DMS53 treated with DMSO at 0.1 percent for 48 hours (cell line): Measurements from ENCODE around the gene RFX7.
"Not testable (repeated sequence)": the region's sequence is repeated elsewhere in the genome, so short reads cannot be mapped to it uniquely, and the experiment has no call there.

Experiments used
- DNase-seq: peaks from one replicate; lab custom pipeline; 2025; ENCODE audit not compliant: unreplicated experiment; lab: John Stamatoyannopoulos, UW

RFX7 gene

DNA sequence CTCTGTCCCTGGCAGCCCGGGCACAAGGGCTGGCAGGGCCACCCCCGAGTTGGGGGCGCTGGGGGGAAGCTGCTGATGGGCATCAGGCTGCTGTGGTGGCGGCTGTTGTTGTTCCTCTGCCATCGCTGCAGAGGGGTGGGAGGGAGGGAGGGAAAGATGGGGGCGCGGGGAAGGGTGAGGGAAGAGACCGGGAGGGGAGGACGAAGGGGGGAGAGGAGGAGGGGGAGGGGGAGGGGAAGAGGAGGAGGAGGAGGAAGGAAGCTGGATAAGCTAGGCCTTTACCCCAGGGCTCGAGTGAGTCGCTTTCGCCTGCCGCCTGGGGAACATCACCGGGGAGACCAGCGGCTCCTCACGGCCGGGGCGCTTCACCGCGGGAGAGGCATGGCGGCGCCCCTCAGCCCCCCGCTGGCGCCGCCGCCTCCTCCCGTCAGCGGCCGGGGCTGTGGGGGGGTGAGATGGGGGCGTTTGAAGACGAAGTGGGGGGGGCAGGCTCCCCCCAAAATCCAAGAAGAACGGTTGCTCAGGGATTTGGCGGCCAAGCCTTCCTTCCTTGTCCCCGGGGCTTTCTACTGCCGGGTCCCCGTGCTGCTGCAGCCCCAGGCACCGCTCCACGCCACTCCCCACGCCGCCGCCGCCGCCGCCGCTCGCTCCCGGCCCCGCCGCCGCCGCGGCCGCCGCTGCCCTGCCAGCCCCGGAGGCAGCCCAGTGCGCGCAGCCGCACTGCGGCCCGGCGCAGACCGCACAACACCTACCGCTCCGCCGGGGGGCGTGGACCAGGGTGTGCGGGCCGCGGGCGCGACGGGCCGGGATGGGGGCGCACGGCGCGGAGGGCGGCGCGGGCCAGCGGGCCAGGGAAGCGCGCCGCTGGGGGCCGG, at the start of gene RFX7:
RFX7 (minus strand) TSS at position 717 of the 875 bp plus-strand sequence; CDS start at position 123, 594 bp downstream.
- peak; percentile 37 for DNase-seq

DNA sequence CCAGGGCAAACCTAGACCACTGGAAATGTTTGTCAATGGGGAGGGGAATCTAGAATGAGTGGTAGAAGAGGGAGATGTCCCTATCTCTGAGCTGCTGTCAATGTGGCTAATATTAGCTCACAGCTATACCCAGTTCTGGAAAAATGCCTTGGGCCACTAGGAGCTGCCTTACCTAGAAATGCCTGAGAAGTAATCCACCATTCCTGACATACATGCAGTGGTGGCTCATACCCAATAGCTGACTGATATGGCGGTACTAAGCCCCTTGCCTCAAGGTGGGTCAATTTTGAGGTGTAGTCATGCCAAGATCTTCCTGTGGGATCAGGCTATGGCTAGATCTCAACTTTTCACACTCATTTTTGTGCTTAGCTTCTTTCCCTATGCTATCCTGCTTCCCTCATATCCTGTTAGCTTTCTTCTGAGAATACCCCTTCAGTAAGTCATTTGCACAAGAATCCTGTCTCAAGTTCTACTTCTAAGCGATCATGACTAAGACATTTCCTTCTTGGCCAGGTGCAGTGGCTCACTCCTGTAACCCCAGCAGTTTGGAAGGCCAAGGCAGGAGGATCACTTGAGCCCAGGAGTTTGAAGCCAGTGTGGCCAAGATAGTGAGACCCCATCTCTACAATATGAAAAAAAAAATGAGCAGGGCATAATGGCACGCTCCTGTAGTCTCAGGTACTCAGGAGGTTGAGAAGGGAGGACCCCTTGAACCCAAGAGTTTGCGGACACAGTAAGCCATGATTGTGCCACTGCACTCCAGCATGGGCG, 49.1 kb upstream of the RFX7 start:
- no peak for DNase-seq

DNA sequence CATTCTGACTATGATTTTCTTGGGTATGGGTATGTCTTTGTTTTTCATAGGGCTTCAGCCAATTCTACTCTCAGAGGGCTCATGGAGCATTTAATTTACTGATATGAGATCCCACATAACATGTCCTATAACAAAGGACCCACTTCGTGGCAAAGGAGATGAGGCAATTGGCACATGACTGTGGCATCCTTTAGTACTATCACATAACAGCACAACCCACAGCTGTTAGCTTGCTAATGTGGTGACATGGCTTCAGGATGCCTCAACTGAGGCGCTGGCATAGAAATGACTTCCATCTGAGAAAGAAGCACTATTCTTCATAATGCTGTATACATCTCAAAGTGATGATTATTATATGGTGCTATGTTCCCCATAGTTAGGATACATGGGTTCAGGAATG, 48.1 kb upstream of the RFX7 start:
- no peak for DNase-seq

GRCh38 chr15:56286213-56286612, 42.5 kb upstream of the RFX7 start:
- DNase-seq = no peak

GRCh38 chr15:56281145-56281544, 37.5 kb upstream of the RFX7 start:
- DNase-seq = no peak

DNA sequence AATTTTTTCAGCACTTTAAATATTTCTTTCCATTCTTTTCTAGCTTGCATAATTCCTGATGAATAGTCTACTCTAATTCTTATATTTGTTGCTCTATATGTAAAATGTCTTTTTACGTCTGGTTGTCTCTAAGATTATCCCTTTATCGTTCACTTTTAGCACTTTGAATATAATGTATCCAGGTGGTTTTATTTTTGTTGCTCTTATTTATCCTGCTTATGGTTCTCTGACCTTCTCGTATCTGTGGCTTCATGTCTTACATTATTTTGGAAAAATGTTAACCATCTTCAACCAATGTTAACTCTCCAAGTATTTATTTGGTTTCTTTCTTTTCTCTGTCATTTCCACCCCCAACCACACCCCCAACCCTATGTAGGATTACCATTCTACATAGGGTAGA, 30.0 kb upstream of the RFX7 start:
- DNase-seq = no peak

- no peak for DNase-seq
These were observed 28.8 kb upstream of the RFX7 start for GRCh38 chr15:56272454-56272853.

DNA sequence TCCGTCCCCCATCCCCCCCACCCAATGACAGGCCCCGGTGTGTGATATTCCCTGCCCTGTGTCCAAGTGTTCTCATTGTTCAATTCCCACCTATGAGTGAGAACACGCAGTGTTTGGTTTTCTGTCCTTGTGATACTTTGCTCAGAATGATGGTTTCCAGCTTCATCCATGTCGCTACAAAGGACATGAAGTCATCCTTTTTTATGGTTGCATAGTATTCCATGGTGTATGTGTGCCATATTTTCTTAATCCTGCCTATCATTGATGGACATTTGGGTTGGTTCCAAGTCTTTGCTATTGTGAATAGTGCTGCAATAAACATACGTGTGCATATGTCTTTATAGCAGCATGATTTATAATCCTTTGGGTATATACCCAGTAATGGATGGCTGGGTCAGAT, 22.8 kb upstream of the RFX7 start:
- DNase-seq = not testable (repeated sequence)

GRCh38 chr15:56261854-56262509, 18.3 kb upstream of the RFX7 start:
- peak; percentile 2 for DNase-seq

DNA sequence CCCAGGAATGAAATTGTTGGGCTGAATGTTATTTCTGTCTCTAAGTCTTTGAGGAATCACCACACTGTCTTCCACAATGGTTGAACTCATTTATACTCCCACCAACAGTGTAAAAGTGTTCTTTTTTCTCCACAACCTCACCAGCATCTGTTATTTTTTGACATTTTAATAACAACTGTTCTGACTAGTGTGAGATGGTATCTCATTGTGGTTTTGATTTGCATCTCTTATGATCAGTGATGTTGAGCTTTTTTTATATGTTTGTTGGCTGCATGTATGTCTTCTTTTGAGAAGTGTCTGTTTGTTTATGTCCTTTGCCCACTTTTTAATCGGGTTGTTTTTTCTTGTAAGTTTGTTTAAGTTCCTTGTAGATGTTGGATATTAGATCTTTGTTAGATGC, 13.6 kb upstream of the RFX7 start:
- not testable (repeated sequence) for DNase-seq

DNA sequence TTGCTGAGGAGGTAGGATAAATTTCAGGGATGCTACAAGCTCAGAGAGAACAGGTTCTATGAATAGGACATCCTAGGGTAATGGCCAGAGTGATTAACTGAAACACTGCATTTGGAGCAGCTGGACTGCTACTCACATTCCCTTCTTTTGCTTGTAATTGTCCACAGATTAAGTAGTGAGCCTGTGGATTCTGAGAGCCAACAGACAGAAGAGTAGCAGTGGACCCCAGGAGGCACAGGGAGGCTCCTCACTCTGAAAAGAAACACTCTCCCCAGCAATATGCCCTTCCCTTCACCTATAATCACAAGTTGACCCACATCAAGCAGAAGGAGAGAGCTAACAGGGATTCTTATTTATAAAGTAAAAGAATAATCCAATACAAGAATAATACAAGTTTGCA, 10.6 kb upstream of the RFX7 start:
- no peak for DNase-seq

DNA sequence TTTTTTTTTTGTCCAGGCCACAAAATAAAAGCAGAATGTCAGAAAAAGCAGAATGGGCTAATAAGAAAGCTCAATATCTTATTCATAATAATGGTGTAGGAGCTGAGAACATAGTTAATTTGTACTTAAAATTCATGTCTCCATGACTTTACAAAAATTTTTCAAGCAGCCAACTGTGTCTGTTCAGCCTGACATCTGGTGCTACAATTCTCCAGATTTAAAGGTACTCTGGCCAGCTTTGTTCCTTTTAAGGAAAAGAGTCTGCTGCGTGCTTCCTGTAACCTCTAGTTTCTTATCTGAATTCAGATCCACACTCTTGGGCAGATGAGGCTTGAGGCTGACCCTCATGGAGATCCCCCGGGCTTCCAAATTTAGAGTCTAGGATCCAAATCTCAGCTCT, 8.7 kb upstream of the RFX7 start:
- no peak for DNase-seq

DNA sequence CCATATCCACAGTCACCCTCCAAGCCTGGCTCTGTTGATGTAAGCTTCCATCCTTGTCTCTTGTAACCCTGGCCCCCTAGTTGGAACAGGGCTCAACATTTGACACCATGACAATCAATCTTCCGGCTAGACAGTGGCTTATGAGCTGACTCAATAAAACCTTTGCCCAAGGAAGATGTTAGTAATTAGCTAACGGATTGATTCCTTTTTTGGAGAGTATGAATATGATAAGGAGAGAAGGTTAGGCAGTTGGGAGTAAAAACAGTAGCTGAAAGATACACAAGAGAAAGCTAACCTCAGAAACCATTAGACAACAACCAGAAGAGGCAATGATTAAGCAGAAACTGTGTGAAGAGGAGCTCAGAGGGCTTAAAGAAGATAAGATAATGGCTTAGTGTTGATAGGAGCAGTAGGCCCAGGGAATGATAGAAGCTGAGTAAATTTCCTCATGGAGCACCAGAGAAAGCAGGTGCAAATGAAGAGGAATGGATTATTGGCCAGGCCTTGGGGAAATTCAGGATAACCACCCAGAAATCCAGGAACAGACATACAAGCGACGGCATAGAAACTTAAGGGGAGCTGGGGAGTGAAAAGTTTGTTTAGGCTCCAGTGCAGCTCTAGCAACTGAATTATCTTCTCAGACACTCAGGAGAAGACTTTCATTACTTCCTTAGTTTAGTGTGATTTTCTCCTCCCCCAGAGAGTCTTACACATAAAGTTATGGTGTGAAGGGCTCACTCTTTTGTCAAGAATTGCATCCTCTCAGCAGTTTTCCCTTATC, 7.8 kb upstream of the RFX7 start:
- DNase-seq = no peak

- no peak for DNase-seq
These were observed 6.9 kb upstream of the RFX7 start for GRCh38 chr15:56250626-56251025.

DNA sequence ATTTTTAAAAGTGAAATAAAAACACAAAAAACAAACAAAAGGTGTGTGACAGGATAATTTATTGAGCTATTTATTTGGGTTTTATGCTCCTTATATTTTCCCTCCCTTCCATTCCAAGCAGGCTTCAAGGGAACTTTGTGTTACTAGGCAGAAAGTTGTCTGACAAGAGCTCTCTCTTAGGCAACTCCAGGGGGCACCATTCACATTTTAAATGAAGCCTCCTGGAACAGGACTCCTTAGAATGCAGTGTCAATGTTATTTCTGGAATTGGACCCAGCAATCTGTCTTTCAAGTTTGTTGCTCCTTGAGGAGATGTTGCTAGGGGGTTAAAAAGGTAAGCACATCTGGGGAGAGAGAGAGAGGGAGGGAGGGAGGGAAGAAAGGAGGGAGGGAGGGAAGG, 5.4 kb upstream of the RFX7 start:
- peak; percentile 4 for DNase-seq

- DNase-seq = no peak
These were observed 4.8 kb upstream of the RFX7 start for GRCh38 chr15:56248311-56248992.

DNA sequence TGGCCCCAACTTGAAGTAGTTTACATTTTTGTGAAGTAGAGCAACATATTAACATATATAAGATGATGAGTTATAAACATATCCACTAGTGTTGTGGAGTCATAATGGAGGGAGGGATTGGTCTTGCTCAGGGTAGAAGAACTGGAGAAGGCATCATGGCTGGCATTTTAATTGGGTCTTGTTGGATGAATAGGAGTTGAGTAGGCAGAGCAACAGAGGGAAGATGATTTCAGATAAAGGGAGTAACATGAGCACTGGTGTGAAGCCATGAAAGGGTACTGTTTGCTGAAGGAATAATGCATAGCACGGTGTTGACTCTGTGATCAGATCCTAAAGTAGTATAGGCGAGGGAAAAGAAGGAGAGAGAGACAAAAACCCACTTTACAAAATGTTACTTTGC, 3.6 kb upstream of the RFX7 start:
- DNase-seq = no peak

- peak; percentile 78 for DNase-seq
These were observed 2.5 kb upstream of the RFX7 start for GRCh38 chr15:56245871-56246814.
